HEK293 (cell line): ENCODE measurements around the gene ADAMTS4.

Experiments
- KLF10 ChIP-seq: fragments of 450-650 bp; IDR thresholded peaks from 2 replicates; pipeline ENCODE4 v1.5.1; 2018; ENCODE audit warnings: missing biosample characterization, mild to moderate bottlenecking, missing genetic modification characterization
- OSR2 ChIP-seq: fragments of 450-650 bp; formaldehyde crosslinking; IDR thresholded peaks from 2 replicates; pipeline ENCODE4 v1.5.1; 2016; ENCODE audit warnings: missing biosample characterization, missing genetic modification characterization
- PBX3 ChIP-seq: sonication (generic); formaldehyde crosslinking; IDR thresholded peaks from 2 replicates; pipeline ENCODE4 v1.8.1; 2022; ENCODE audit warnings: mild to moderate bottlenecking, moderate library complexity, missing genetic modification reagents
- ZEB2 ChIP-seq: fragments of 450-650 bp; formaldehyde crosslinking; IDR thresholded peaks from 2 replicates; pipeline ENCODE4 v1.5.1; 2016; ENCODE audit warnings: missing biosample characterization, missing genetic modification characterization
- ZFHX2 ChIP-seq: fragments of 450-650 bp; formaldehyde crosslinking; conservative IDR thresholded peaks from 2 replicates; pipeline ENCODE4 v1.5.1; 2016; ENCODE audit warnings: missing biosample characterization, missing genetic modification characterization
- ZFP37 ChIP-seq: fragments of 450-650 bp; formaldehyde crosslinking; IDR thresholded peaks from 2 replicates; pipeline ENCODE4 v1.5.1; 2016; ENCODE audit warnings: missing biosample characterization, missing genetic modification characterization
- ZNF148 ChIP-seq: fragments of 450-650 bp; formaldehyde crosslinking; IDR thresholded peaks from 2 replicates; pipeline ENCODE4 v1.5.0; 2017; ENCODE audit warnings: missing biosample characterization, missing genetic modification characterization, borderline replicate concordance
- ZNF362 ChIP-seq: fragments of 450-650 bp; formaldehyde crosslinking; IDR thresholded peaks from 2 replicates; pipeline ENCODE4 v1.5.1; 2016; ENCODE audit warnings: missing biosample characterization, missing genetic modification characterization
- ZNF391 ChIP-seq: fragments of 450-650 bp; formaldehyde crosslinking; IDR thresholded peaks from 2 replicates; pipeline ENCODE4 v1.5.1; 2016; ENCODE audit warnings: low read depth, missing biosample characterization, missing genetic modification characterization, borderline replicate concordance
- ZNF394 ChIP-seq: fragments of 450-650 bp; formaldehyde crosslinking; IDR thresholded peaks from 2 replicates; pipeline ENCODE4 v1.5.1; 2016; ENCODE audit warnings: missing biosample characterization, missing genetic modification characterization, mild to moderate bottlenecking, moderate library complexity, borderline replicate concordance
- ZNF404 ChIP-seq: fragments of 450-650 bp; formaldehyde crosslinking; IDR thresholded peaks from 2 replicates; pipeline ENCODE4 v1.5.1; 2017; ENCODE audit warnings: missing biosample characterization, missing genetic modification characterization
- ZNF548 ChIP-seq: fragments of 450-650 bp; formaldehyde crosslinking; IDR thresholded peaks from 2 replicates; pipeline ENCODE4 v1.5.1; 2016; ENCODE audit warnings: missing biosample characterization, missing genetic modification characterization
- ZNF549 ChIP-seq: fragments of 450-650 bp; IDR thresholded peaks from 2 replicates; pipeline ENCODE4 v1.5.1; 2018; ENCODE audit warnings: missing biosample characterization, missing genetic modification characterization, mild to moderate bottlenecking, inconsistent platforms, moderate library complexity
- ZNF624 ChIP-seq: fragments of 450-650 bp; formaldehyde crosslinking; IDR thresholded peaks from 2 replicates; pipeline ENCODE4 v1.5.1; 2017; ENCODE audit warnings: missing biosample characterization, missing genetic modification characterization
- ZNF664 ChIP-seq: fragments of 450-650 bp; formaldehyde crosslinking; IDR thresholded peaks from 2 replicates; pipeline ENCODE4 v1.5.1; 2016; ENCODE audit warnings: missing biosample characterization, missing genetic modification characterization
- ZNF677 ChIP-seq: fragments of 450-650 bp; IDR thresholded peaks from 2 replicates; pipeline ENCODE4 v1.5.0; 2018; ENCODE audit warnings: missing biosample characterization, mild to moderate bottlenecking, missing genetic modification characterization, moderate library complexity
- ZNF777 ChIP-seq: fragments of 450-650 bp; formaldehyde crosslinking; IDR thresholded peaks from 2 replicates; pipeline ENCODE4 v1.5.1; 2017; ENCODE audit warnings: missing biosample characterization, missing genetic modification characterization, borderline replicate concordance
- ZNF792 ChIP-seq: fragments of 450-650 bp; formaldehyde crosslinking; IDR thresholded peaks from 2 replicates; pipeline ENCODE4 v1.5.1; 2016; ENCODE audit warnings: missing biosample characterization, missing genetic modification characterization
- TF ChIP-seq, protein P1 (sequence below): fragments of 450-650 bp; formaldehyde crosslinking; IDR thresholded peaks from 2 replicates; pipeline ENCODE4 v1.5.1; 2016; ENCODE audit warnings: missing biosample characterization, missing genetic modification characterization, borderline replicate concordance
- TF ChIP-seq, protein P2 (sequence below): fragments of 450-650 bp; formaldehyde crosslinking; IDR thresholded peaks from 2 replicates; pipeline ENCODE4 v1.5.1; 2016; ENCODE audit warnings: missing biosample characterization, missing genetic modification characterization
- TF ChIP-seq, protein P3 (sequence below): fragments of 450-650 bp; formaldehyde crosslinking; IDR thresholded peaks from 2 replicates; pipeline ENCODE4 v1.5.1; 2016; ENCODE audit warnings: missing biosample characterization, missing genetic modification characterization
- TF ChIP-seq, protein P4 (sequence below): fragments of 450-650 bp; formaldehyde crosslinking; IDR thresholded peaks from 2 replicates; pipeline ENCODE4 v1.5.1; 2017; ENCODE audit warnings: missing biosample characterization, missing genetic modification characterization
- TF ChIP-seq, protein P5 (sequence below): fragments of 450-650 bp; formaldehyde crosslinking; IDR thresholded peaks from 2 replicates; pipeline ENCODE4 v1.5.1; 2016; ENCODE audit warnings: missing biosample characterization, missing genetic modification characterization

ADAMTS4 gene

GRCh38 chr1:161177112-161177935, 21.5 kb downstream of the ADAMTS4 start, which contains the start of gene B4GALT3 (continued):
- TF ChIP-seq ZFP37 (tag by site-specific recombination) (peak; percentile 73; the same call in 1 of the 2 replicates), ZNF548 (tag by site-specific recombination) (no peak), ZNF624 (no peak), ZNF664 (tag by site-specific recombination) (no peak), ZNF404 (tag by site-specific recombination) (no peak), ZNF549 (tag by site-specific recombination) (no peak), OSR2 (tag by site-specific recombination) (peak; percentile 78), PBX3 (CRISPR knock-in tag) (0 out of 2 replicates have a peak, but pooled peaks have one; percentile 40), ZEB2 (tag by site-specific recombination) (peak; percentile 84), ZNF394 (tag by site-specific recombination) (peak; percentile 71), ZNF792 (no peak; the same call in 1 of the 2 replicates), ZNF148 (tag by site-specific recombination) (no peak), ZNF362 (tag by site-specific recombination) (no peak), KLF10 (peak; percentile 86), ZNF677 (tag by site-specific recombination) (no peak), ZNF777 (peak; percentile 59; the same call in 1 of the 2 replicates), ZNF391 (tag by site-specific recombination) (peak; percentile 21; the same call in 1 of the 2 replicates), ZFHX2 (peak; percentile 74)
- TF ChIP-seq, protein P1, sequence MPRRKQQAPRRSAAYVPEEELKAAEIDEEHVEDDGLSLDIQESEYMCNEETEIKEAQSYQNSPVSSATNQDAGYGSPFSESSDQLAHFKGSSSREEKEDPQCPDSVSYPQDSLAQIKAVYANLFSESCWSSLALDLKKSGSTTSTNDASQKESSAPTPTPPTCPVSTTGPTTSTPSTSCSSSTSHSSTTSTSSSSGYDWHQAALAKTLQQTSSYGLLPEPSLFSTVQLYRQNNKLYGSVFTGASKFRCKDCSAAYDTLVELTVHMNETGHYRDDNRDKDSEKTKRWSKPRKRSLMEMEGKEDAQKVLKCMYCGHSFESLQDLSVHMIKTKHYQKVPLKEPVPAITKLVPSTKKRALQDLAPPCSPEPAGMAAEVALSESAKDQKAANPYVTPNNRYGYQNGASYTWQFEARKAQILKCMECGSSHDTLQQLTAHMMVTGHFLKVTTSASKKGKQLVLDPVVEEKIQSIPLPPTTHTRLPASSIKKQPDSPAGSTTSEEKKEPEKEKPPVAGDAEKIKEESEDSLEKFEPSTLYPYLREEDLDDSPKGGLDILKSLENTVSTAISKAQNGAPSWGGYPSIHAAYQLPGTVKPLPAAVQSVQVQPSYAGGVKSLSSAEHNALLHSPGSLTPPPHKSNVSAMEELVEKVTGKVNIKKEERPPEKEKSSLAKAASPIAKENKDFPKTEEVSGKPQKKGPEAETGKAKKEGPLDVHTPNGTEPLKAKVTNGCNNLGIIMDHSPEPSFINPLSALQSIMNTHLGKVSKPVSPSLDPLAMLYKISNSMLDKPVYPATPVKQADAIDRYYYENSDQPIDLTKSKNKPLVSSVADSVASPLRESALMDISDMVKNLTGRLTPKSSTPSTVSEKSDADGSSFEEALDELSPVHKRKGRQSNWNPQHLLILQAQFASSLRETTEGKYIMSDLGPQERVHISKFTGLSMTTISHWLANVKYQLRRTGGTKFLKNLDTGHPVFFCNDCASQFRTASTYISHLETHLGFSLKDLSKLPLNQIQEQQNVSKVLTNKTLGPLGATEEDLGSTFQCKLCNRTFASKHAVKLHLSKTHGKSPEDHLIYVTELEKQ (tag by site-specific recombination), result 0 out of 2 replicates have a peak, but pooled peaks have one; percentile 6
- TF ChIP-seq, protein P2, sequence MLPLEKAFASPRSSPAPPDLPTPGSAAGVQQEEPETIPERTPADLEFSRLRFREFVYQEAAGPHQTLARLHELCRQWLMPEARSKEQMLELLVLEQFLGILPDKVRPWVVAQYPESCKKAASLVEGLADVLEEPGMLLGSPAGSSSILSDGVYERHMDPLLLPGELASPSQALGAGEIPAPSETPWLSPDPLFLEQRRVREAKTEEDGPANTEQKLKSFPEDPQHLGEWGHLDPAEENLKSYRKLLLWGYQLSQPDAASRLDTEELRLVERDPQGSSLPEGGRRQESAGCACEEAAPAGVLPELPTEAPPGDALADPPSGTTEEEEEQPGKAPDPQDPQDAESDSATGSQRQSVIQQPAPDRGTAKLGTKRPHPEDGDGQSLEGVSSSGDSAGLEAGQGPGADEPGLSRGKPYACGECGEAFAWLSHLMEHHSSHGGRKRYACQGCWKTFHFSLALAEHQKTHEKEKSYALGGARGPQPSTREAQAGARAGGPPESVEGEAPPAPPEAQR (tag by site-specific recombination), result no peak
- TF ChIP-seq, protein P3, sequence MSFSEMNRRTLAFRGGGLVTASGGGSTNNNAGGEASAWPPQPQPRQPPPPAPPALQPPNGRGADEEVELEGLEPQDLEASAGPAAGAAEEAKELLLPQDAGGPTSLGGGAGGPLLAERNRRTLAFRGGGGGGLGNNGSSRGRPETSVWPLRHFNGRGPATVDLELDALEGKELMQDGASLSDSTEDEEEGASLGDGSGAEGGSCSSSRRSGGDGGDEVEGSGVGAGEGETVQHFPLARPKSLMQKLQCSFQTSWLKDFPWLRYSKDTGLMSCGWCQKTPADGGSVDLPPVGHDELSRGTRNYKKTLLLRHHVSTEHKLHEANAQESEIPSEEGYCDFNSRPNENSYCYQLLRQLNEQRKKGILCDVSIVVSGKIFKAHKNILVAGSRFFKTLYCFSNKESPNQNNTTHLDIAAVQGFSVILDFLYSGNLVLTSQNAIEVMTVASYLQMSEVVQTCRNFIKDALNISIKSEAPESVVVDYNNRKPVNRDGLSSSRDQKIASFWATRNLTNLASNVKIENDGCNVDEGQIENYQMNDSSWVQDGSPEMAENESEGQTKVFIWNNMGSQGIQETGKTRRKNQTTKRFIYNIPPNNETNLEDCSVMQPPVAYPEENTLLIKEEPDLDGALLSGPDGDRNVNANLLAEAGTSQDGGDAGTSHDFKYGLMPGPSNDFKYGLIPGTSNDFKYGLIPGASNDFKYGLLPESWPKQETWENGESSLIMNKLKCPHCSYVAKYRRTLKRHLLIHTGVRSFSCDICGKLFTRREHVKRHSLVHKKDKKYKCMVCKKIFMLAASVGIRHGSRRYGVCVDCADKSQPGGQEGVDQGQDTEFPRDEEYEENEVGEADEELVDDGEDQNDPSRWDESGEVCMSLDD, result no peak; the same call in 1 of the 2 replicates
- TF ChIP-seq, protein P4, sequence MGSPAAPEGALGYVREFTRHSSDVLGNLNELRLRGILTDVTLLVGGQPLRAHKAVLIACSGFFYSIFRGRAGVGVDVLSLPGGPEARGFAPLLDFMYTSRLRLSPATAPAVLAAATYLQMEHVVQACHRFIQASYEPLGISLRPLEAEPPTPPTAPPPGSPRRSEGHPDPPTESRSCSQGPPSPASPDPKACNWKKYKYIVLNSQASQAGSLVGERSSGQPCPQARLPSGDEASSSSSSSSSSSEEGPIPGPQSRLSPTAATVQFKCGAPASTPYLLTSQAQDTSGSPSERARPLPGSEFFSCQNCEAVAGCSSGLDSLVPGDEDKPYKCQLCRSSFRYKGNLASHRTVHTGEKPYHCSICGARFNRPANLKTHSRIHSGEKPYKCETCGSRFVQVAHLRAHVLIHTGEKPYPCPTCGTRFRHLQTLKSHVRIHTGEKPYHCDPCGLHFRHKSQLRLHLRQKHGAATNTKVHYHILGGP (tag by site-specific recombination), result no peak
- TF ChIP-seq, protein P5, sequence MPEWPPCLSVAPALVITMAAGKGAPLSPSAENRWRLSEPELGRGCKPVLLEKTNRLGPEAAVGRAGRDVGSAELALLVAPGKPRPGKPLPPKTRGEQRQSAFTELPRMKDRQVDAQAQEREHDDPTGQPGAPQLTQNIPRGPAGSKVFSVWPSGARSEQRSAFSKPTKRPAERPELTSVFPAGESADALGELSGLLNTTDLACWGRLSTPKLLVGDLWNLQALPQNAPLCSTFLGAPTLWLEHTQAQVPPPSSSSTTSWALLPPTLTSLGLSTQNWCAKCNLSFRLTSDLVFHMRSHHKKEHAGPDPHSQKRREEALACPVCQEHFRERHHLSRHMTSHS (tag by site-specific recombination), result no peak
